ENCODE measurements around the gene SH2D2A. TPM values are rescaled to one million over a fixed set of nuclear protein-coding genes. Genes with fewer than 3 reads are reported as not detected.

Gene SH2D2A
- total RNA-seq, 1 experiment from 2014 or later, result 135 TPM

- no peak for DNase-seq (ENCODE audit: extremely low read depth, low read depth)
These were observed 32.0 kb upstream of the SH2D2A start for GRCh38 chr1:156848461-156849150.

- DNase-seq (ENCODE audit: extremely low read depth, low read depth), result no peak
These were observed 31.2 kb upstream of the SH2D2A start for GRCh38 chr1:156847591-156848460.

GRCh38 chr1:156846643-156847042, 30.0 kb upstream of the SH2D2A start:
- no peak for DNase-seq (ENCODE audit: extremely low read depth, low read depth)

- DNase-seq (ENCODE audit: extremely low read depth, low read depth), result no peak
These were observed 29.4 kb upstream of the SH2D2A start for GRCh38 chr1:156845953-156846545.

- DNase-seq (ENCODE audit: extremely low read depth, low read depth), result no peak
These were observed 28.7 kb upstream of the SH2D2A start for GRCh38 chr1:156845055-156845952.

- DNase-seq (ENCODE audit: extremely low read depth, low read depth), result no peak
These were observed 28.0 kb upstream of the SH2D2A start for GRCh38 chr1:156844638-156845037.

- no peak for DNase-seq (ENCODE audit: extremely low read depth, low read depth)
These were observed 27.5 kb upstream of the SH2D2A start for GRCh38 chr1:156844102-156844501.

- no peak for DNase-seq (ENCODE audit: extremely low read depth, low read depth)
These were observed 26.1 kb upstream of the SH2D2A start for GRCh38 chr1:156842618-156843300.

GRCh38 chr1:156841295-156841855, 24.7 kb upstream of the SH2D2A start:
- no peak for DNase-seq (ENCODE audit: extremely low read depth, low read depth)

- no peak for DNase-seq (ENCODE audit: extremely low read depth, low read depth)
These were observed 24.2 kb upstream of the SH2D2A start for GRCh38 chr1:156840898-156841279.

GRCh38 chr1:156840186-156840897, 23.7 kb upstream of the SH2D2A start:
- DNase-seq (ENCODE audit: extremely low read depth, low read depth), result no peak

GRCh38 chr1:156839426-156840109, 22.9 kb upstream of the SH2D2A start:
- no peak for DNase-seq (ENCODE audit: extremely low read depth, low read depth)

- DNase-seq (ENCODE audit: extremely low read depth, low read depth), result no peak
These were observed 22.3 kb upstream of the SH2D2A start for GRCh38 chr1:156838972-156839371.

GRCh38 chr1:156836892-156837291, 20.2 kb upstream of the SH2D2A start:
- no peak for DNase-seq (ENCODE audit: extremely low read depth, low read depth)

- no peak for DNase-seq (ENCODE audit: extremely low read depth, low read depth)
These were observed 19.5 kb upstream of the SH2D2A start for GRCh38 chr1:156836041-156836654.

- no peak for DNase-seq (ENCODE audit: extremely low read depth, low read depth)
These were observed 17.7 kb upstream of the SH2D2A start for GRCh38 chr1:156834322-156834721.

- DNase-seq (ENCODE audit: extremely low read depth, low read depth), result no peak
These were observed 17.0 kb upstream of the SH2D2A start for GRCh38 chr1:156833603-156834002.

GRCh38 chr1:156832434-156832833, 15.8 kb upstream of the SH2D2A start:
- no peak for DNase-seq (ENCODE audit: extremely low read depth, low read depth)
